GM21737 (cell line): ENCODE data around the gene CYS1.
"Not testable (repeated sequence)": the region's sequence is repeated elsewhere in the genome, so short reads cannot be mapped to it uniquely, and the experiment has no call there.

ENCODE experiments used
- ATAC-seq: cut with Tn5 transposase; IDR thresholded peaks from one replicate; pipeline ENCODE4 v1.9.1; 2021; ENCODE audit warnings: mild to moderate bottlenecking, moderate library complexity; ENCODE audit not compliant: unreplicated experiment

The CYS1 gene

GRCh38 chr2:10014418-10015190 is 65.6 kb downstream of the CYS1 start:
- ATAC-seq, result no peak

GRCh38 chr2:10013651-10014417 is 66.4 kb downstream of the CYS1 start:
- ATAC-seq, result not testable (repeated sequence)

GRCh38 chr2:10012963-10013461 is 67.2 kb downstream of the CYS1 start:
- ATAC-seq, result no peak

- ATAC-seq, result not testable (repeated sequence)
These were observed 67.7 kb downstream of the CYS1 start for GRCh38 chr2:10012366-10012962.

- not testable (repeated sequence) for ATAC-seq
These were observed 68.4 kb downstream of the CYS1 start for GRCh38 chr2:10011606-10012325.

GRCh38 chr2:10010861-10011605 is 69.2 kb downstream of the CYS1 start:
- ATAC-seq, result not testable (repeated sequence)

- no peak for ATAC-seq
These were observed 70.1 kb downstream of the CYS1 start for GRCh38 chr2:10009811-10010781.

GRCh38 chr2:10009271-10009810 is 70.9 kb downstream of the CYS1 start:
- no peak for ATAC-seq

GRCh38 chr2:10008809-10009176 is 71.4 kb downstream of the CYS1 start:
- ATAC-seq, result no peak

- no peak for ATAC-seq
These were observed 72.0 kb downstream of the CYS1 start for GRCh38 chr2:10007921-10008808.

- no peak for ATAC-seq
These were observed 72.8 kb downstream of the CYS1 start for GRCh38 chr2:10007435-10007834.
